HepG2 (cell line): ENCODE data around the gene RBFOX1. TPM values are rescaled to one million over a fixed set of nuclear protein-coding genes. Genes with fewer than 3 reads are reported as not detected.

ENCODE experiments used
- ATF1 ChIP-seq: IDR thresholded peaks from 2 replicates; pipeline ENCODE4 v1.6.1; 2016; ENCODE audit warnings: mild to moderate bottlenecking, control low read depth
- FOSL2 ChIP-seq: sonication (generic); formaldehyde crosslinking; IDR thresholded peaks from 2 replicates; pipeline ENCODE4 v1.4.0; 2020; ENCODE audit warnings: missing genetic modification reagents
- GATA4 ChIP-seq: sonication (generic); IDR thresholded peaks from 2 replicates; pipeline ENCODE4 v1.6.1; 2016; ENCODE audit warnings: antibody characterized with exemption, low read depth, borderline replicate concordance
- KDM1A ChIP-seq: IDR thresholded peaks from 2 replicates; pipeline ENCODE4 v1.6.1; 2016; ENCODE audit warnings: missing compliant biosample characterization
- KLF13 ChIP-seq: sonication (generic); formaldehyde crosslinking; IDR thresholded peaks from 2 replicates; pipeline ENCODE4 v1.4.0; 2020; ENCODE audit warnings: mild to moderate bottlenecking, missing genetic modification reagents
- MAF1 ChIP-seq: sonication (generic); formaldehyde crosslinking; IDR thresholded peaks from 2 replicates; pipeline ENCODE4 v1.5.0; 2020; ENCODE audit warnings: missing genetic modification reagents, borderline replicate concordance
- RBM22 ChIP-seq: fragments of 200-400 bp; formaldehyde crosslinking; optimal IDR thresholded peaks from 2 replicates; pipeline ENCODE3; 2017; ENCODE audit warnings: mild to moderate bottlenecking, low read length, moderate library complexity
- SNAPC4 ChIP-seq: sonication (generic); formaldehyde crosslinking; IDR thresholded peaks from 2 replicates; pipeline ENCODE4 v1.4.0; 2020; ENCODE audit warnings: mild to moderate bottlenecking, missing genetic modification reagents
- YY1 ChIP-seq: IDR thresholded peaks from 2 replicates; pipeline ENCODE4 v1.6.1; 2011; ENCODE audit warnings: low read length, low read depth, moderate library complexity, mild to moderate bottlenecking; ENCODE audit not compliant: insufficient read depth, insufficient replicate concordance
- ZNF407 ChIP-seq: sonication (generic); formaldehyde crosslinking; IDR thresholded peaks from one replicate; pipeline ENCODE4 v1.5.1; 2020; ENCODE audit warnings: mild to moderate bottlenecking, missing genetic modification reagents; ENCODE audit errors: not compliant biosample characterization
- ZNF556 ChIP-seq: sonication (generic); formaldehyde crosslinking; IDR thresholded peaks from 2 replicates; pipeline ENCODE4 v1.4.0; 2020; ENCODE audit warnings: mild to moderate bottlenecking, missing genetic modification reagents, borderline replicate concordance
- ZNF615 ChIP-seq: sonication (generic); formaldehyde crosslinking; IDR thresholded peaks from 2 replicates; pipeline ENCODE4 v1.5.0; 2020; ENCODE audit warnings: mild to moderate bottlenecking, missing genetic modification reagents, borderline replicate concordance
- polyA plus RNA-seq, 8 experiments: library from polyadenylated mRNA; depleted of rRNA in 3 of 8; stranded (reverse) in 7 of 8; unstranded in 1 of 8; fragments of >200 nt; fragmentation: Illumina TruSeq in 4 of 8; extraction: Trizol in 4 of 8; gene quantifications; 2 replicates each; pipeline versions ENCODE4 v1.2.1 to v1.2.3, GENCODE V29; 2011 to 2016; ENCODE audit warnings: low read depth in 4 of 8, missing spikeins in 1 of 8, mixed read lengths in 1 of 8; ENCODE audit not compliant: insufficient read depth in 1 of 8
- total RNA-seq, 5 experiments: library from RNA; depleted of rRNA; stranded (reverse); fragments of >200 nt; fragmentation: Illumina TruSeq; extraction: Trizol; gene quantifications; 2 replicates each; pipeline ENCODE4 v1.2.3, GENCODE V29; 2016; ENCODE audit warnings: low read depth in 1 of 5

Gene RBFOX1
- total and polyA plus RNA-seq, 2 of the 13 experiments (the other 11 are each of a cell fraction or from before 2014, with no cell fraction given) = not detected

- TF ChIP-seq YY1 (no peak), KLF13 (no peak), GATA4 (no peak), ZNF407 (CRISPR knock-in tag) (no peak), ZNF615 (no peak), ATF1 (CRISPR knock-in tag) (no peak), MAF1 (CRISPR knock-in tag) (no peak), ZNF556 (no peak), RBM22 (no peak), SNAPC4 (CRISPR knock-in tag) (no peak), KDM1A (CRISPR knock-in tag) (no peak), FOSL2 (CRISPR knock-in tag) (no peak)
Observed at GRCh38 chr16:7366041-7366440, 33.4 kb downstream of the RBFOX1 start (continued).
